Upper lobe of left lung (tissue), 6 donors: ENCODE results near the gene AHSA1. TPM values are rescaled to one million over a fixed set of nuclear protein-coding genes. Genes with fewer than 3 reads are reported as not detected.

Experiments
- ATAC-seq, 2 donors: fragments of 200-7000 bp; cut with Tn5 transposase; one replicate each; pipeline ENCODE4 v1.9.1; 2022; ENCODE audit warnings: mild to moderate bottlenecking in 2 of 2, moderate library complexity in 2 of 2; ENCODE audit not compliant: low FRiP score in 2 of 2
- DNase-seq, 2 donors: peaks; one replicate each; pipeline ENCODE4 v3.0.0-alpha.2; 2019 to 2020
- H3K27ac ChIP-seq, 4 donors: fragments of 200-600 bp; sonication (generic); one replicate each; pipeline ENCODE4 v1.5.1; 2016 to 2019
- H3K27me3 ChIP-seq, 4 donors: fragments of 200-600 bp; sonication (generic); one replicate each; pipeline ENCODE4 v1.5.1; 2017 to 2019
- H3K36me3 ChIP-seq, 4 donors: fragments of 200-600 bp; sonication (generic); one replicate each; pipeline ENCODE4 v1.5.1; 2016 to 2019
- H3K4me1 ChIP-seq, 4 donors: fragments of 200-600 bp; sonication (generic); one replicate each; pipeline ENCODE4 v1.5.1; 2018 to 2019
- H3K4me3 ChIP-seq, 4 donors: fragments of 200-600 bp; sonication (generic); one replicate each; pipeline ENCODE4 v1.5.1; 2017 to 2019; ENCODE audit warnings: mild to moderate bottlenecking in 2 of 4, moderate library complexity in 1 of 4
- H3K9me3 ChIP-seq, 4 donors: fragments of 200-600 bp; sonication (generic); one replicate each; pipeline ENCODE4 v1.5.1; 2018 to 2019
- CTCF ChIP-seq, 6 experiments: fragments of 450-650 bp in 4 of 6; fragments of 200-600 bp in 2 of 6; sonication (generic) in 2 of 6; IDR thresholded peaks; one replicate each; pipeline ENCODE4 v1.5.1; 2016 to 2019; ENCODE audit warnings: antibody characterized with exemption in 6 of 6
- EP300 ChIP-seq, 4 donors: sonication (generic); formaldehyde crosslinking; IDR thresholded peaks; one replicate each; pipeline ENCODE4 v1.5.1; 2017; ENCODE audit warnings: antibody characterized with exemption in 4 of 4, control low read depth in 2 of 4
- POLR2A ChIP-seq, 4 donors: fragments of 450-650 bp; IDR thresholded peaks; one replicate each; pipeline ENCODE4 v1.5.1; 2016 to 2017; ENCODE audit warnings: antibody characterized with exemption in 4 of 4, mild to moderate bottlenecking in 2 of 4
- POLR2AphosphoS5 ChIP-seq, 2 donors: sonication (generic); formaldehyde crosslinking; IDR thresholded peaks; one replicate each; pipeline ENCODE4 v1.5.1; 2017; ENCODE audit warnings: antibody characterized with exemption in 2 of 2
- WGBS, 2 donors: methylation state at CpG; one replicate each; pipeline ENCODE4 v1.1.5; 2017 to 2018; 5-methylcytosine and 5-hydroxymethylcytosine counted together
- total RNA-seq, 6 donors: library from RNA; depleted of rRNA in 4 of 6; stranded (reverse); fragments of >200 nt in 4 of 6; gene quantifications; one replicate each; pipeline versions ENCODE4 v1.1.0 to v1.2.1, GENCODE V29; 2016 to 2021
- donor health status: DM: no; HTN: no; CAD: no; lungs with moderate emphysema.
- donor health status: DM: no; HTN: yes; CAD: no; lungs with severe emphysema.

AHSA1 gene
- total RNA-seq, 6 donors from 2014 or later: 41.9 to 110 (median 93.3) TPM

- no peak overlapping the region for H3K27ac ChIP-seq
- DNase-seq: peak in 1 of 2 donors; percentile 65
- ATAC-seq: no peak
These were observed 1.3 kb downstream of the AHSA1 start for GRCh38 chr14:77459072-77459723.

GRCh38 chr14:77467801-77468200 lies 9.9 kb downstream of the AHSA1 start:
- TF ChIP-seq CTCF (IDR thresholded peaks at IDR 0.05) (no peak), POLR2AphosphoS5 (IDR thresholded peaks at IDR 0.05) (no peak), EP300 (IDR thresholded peaks at IDR 0.05) (no peak), POLR2A (IDR thresholded peaks at IDR 0.05) (no peak)
- no peak for DNase-seq
- WGBS, 2 donors: 90 to 91% methylated on average over 5 of the region's 5 CpGs
- Histone ChIP-seq H3K27ac (no peak overlapping the region), H3K4me3 (no peak overlapping the region), H3K4me1 (no peaks in the 10 kb centered on the region), H3K9me3 (no peaks in the 10 kb centered on the region), H3K27me3 (no peaks in the 10 kb centered on the region), H3K36me3 (peaks cover 55 to 72% (median 62%) of the 10 kb centered on the region in 4 donors)
- no peak for ATAC-seq

More at GRCh38 chr14:77459072-77459723, 1.3 kb downstream of the AHSA1 start:
- H3K4me3 ChIP-seq: peak overlapping the region; percentile 75 to 99 (median 88)
- no peaks in the 10 kb centered on the region for H3K9me3 ChIP-seq
- H3K36me3 ChIP-seq: peaks cover 23 to 48% (median 44%) of the 10 kb centered on the region in 4 donors
- 43% methylated on average over 13 of the region's 13 CpGs for WGBS, 2 donors
- TF ChIP-seq CTCF (IDR thresholded peaks at IDR 0.05) (peak in 5 of 6 experiments; percentile 34 to 50 (median 39)), POLR2A (IDR thresholded peaks at IDR 0.05) (no peak)
- H3K4me1 ChIP-seq: peaks cover 17 to 26% (median 21%) of the 10 kb centered on the region in 4 donors
- no peaks in the 10 kb centered on the region for H3K27me3 ChIP-seq

DNA sequence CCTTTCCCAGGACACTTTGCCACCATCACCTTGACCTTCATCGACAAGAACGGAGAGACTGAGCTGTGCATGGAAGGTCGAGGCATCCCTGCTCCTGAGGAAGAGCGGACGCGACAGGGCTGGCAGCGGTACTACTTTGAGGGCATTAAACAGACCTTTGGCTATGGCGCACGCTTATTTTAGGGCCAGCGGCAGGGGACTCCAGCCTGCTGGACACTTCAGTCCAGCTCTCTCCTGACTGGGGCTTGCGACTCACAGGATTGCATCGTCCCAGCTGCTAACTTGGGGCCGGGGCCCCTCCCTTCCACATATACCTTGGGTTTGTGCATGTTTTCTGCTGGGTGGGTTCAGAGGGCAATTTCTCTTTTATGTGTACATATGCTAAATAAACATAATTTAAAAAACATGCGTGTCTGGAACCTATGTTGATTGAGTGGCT lies 11.2 kb downstream of the AHSA1 start:
- no peaks in the 10 kb centered on the region for H3K4me1 ChIP-seq
- TF ChIP-seq POLR2A (IDR thresholded peaks at IDR 0.05) (no peak), POLR2AphosphoS5 (IDR thresholded peaks at IDR 0.05) (no peak), CTCF (IDR thresholded peaks at IDR 0.05) (no peak), EP300 (IDR thresholded peaks at IDR 0.05) (no peak)
- H3K9me3 ChIP-seq: no peaks in the 10 kb centered on the region
- no peaks in the 10 kb centered on the region for H3K27me3 ChIP-seq
- H3K27ac ChIP-seq: no peak overlapping the region
- no peak for ATAC-seq
- 86 to 90% methylated on average over 5 to 14 of the region's 14 CpGs for WGBS, 2 donors
- peaks cover 43 to 59% (median 50%) of the 10 kb centered on the region in 4 donors for H3K36me3 ChIP-seq
- no peak overlapping the region for H3K4me3 ChIP-seq
- DNase-seq: no peak

GRCh38 chr14:77469539-77469938 lies 11.6 kb downstream of the AHSA1 start:
- H3K4me1 ChIP-seq: no peaks in the 10 kb centered on the region
- no peaks in the 10 kb centered on the region for H3K9me3 ChIP-seq
- no peak overlapping the region for H3K4me3 ChIP-seq
- 88 to 100% methylated on average over 1 of the region's 1 CpG for WGBS, 2 donors
- no peaks in the 10 kb centered on the region for H3K27me3 ChIP-seq
- ATAC-seq (no peak), DNase-seq (no peak)
- no peak for TF ChIP-seq POLR2A (IDR thresholded peaks at IDR 0.05)
- no peak for TF ChIP-seq EP300 (IDR thresholded peaks at IDR 0.05)
- TF ChIP-seq POLR2AphosphoS5 (IDR thresholded peaks at IDR 0.05): no peak
- no peak for TF ChIP-seq CTCF (IDR thresholded peaks at IDR 0.05)
- peaks cover 39 to 55% (median 46%) of the 10 kb centered on the region in 4 donors for H3K36me3 ChIP-seq
- no peak overlapping the region for H3K27ac ChIP-seq
